ENCODE results near the gene ADAMTS12.

DNA sequence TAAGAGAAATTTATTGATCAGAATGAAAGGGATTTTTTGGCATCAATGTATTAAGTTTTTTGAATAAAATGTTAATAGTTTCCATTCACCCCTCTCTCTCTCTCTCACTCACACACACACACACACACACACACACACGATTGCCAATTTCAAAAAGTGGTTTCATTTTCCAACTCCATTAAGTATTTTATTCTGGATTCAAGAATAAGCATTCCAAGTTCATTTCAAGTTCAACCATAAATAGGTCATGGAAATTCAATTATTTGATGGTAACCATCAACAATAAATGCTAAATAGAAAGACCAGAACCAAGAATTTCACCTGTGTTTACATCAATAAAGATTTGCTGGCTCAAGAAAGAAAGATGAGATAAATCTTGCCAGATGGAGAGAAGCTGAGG, 171.6 kb downstream of the ADAMTS12 start:
- no peak for TF ChIP-seq LARP7 (IDR thresholded peaks at IDR 0.05)
- TF ChIP-seq POLR2AphosphoS5 (IDR thresholded peaks at IDR 0.05; ENCODE audit: low read length), result no peak
- TF ChIP-seq EZH2 (IDR thresholded peaks at IDR 0.05; ENCODE audit: borderline replicate concordance, control insufficient read depth, low read depth, low read length), result no peak
- TF ChIP-seq POLR2A (IDR thresholded peaks at IDR 0.05; ENCODE audit: low read depth, low read length), result no peak
- no peak for TF ChIP-seq RAD21 (IDR thresholded peaks at IDR 0.05; ENCODE audit: insufficient read depth, low read depth, low read length)
- no peak for TF ChIP-seq MEF2A (IDR thresholded peaks at IDR 0.05; ENCODE audit: insufficient read depth, low read depth, low read length)
- no peak for TF ChIP-seq FOXM1 (IDR thresholded peaks at IDR 0.05; ENCODE audit: low read depth, low read length)
- no peak for TF ChIP-seq CEBPB (IDR thresholded peaks at IDR 0.05; ENCODE audit: borderline replicate concordance in 1 of 2, low read depth in 2 of 2, low read length in 2 of 2)
- TF ChIP-seq, protein P1, sequence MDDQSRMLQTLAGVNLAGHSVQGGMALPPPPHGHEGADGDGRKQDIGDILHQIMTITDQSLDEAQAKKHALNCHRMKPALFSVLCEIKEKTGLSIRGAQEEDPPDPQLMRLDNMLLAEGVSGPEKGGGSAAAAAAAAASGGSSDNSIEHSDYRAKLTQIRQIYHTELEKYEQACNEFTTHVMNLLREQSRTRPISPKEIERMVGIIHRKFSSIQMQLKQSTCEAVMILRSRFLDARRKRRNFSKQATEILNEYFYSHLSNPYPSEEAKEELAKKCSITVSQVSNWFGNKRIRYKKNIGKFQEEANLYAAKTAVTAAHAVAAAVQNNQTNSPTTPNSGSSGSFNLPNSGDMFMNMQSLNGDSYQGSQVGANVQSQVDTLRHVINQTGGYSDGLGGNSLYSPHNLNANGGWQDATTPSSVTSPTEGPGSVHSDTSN (IDR thresholded peaks at IDR 0.05; ENCODE audit: insufficient replicate concordance, low read depth, low read length), result no peak
- no peak for TF ChIP-seq TBL1XR1 (IDR thresholded peaks at IDR 0.05; ENCODE audit: low read depth, low read length)
- TF ChIP-seq, protein P2, sequence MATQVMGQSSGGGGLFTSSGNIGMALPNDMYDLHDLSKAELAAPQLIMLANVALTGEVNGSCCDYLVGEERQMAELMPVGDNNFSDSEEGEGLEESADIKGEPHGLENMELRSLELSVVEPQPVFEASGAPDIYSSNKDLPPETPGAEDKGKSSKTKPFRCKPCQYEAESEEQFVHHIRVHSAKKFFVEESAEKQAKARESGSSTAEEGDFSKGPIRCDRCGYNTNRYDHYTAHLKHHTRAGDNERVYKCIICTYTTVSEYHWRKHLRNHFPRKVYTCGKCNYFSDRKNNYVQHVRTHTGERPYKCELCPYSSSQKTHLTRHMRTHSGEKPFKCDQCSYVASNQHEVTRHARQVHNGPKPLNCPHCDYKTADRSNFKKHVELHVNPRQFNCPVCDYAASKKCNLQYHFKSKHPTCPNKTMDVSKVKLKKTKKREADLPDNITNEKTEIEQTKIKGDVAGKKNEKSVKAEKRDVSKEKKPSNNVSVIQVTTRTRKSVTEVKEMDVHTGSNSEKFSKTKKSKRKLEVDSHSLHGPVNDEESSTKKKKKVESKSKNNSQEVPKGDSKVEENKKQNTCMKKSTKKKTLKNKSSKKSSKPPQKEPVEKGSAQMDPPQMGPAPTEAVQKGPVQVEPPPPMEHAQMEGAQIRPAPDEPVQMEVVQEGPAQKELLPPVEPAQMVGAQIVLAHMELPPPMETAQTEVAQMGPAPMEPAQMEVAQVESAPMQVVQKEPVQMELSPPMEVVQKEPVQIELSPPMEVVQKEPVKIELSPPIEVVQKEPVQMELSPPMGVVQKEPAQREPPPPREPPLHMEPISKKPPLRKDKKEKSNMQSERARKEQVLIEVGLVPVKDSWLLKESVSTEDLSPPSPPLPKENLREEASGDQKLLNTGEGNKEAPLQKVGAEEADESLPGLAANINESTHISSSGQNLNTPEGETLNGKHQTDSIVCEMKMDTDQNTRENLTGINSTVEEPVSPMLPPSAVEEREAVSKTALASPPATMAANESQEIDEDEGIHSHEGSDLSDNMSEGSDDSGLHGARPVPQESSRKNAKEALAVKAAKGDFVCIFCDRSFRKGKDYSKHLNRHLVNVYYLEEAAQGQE (IDR thresholded peaks at IDR 0.05; ENCODE audit: low read depth, low read length), result no peak
- TF ChIP-seq ATF7 (IDR thresholded peaks at IDR 0.05; ENCODE audit: low read depth), result no peak
- TF ChIP-seq CTCF (IDR thresholded peaks at IDR 0.05 in 2 of 3, conservative IDR thresholded peaks at IDR 0.05 in 1 of 3; ENCODE audit: control insufficient read depth in 2 of 3, extremely low read depth in 1 of 3, insufficient read depth in 1 of 3, low read depth in 3 of 3, low read length in 3 of 3), result no peak
- TF ChIP-seq SRF (IDR thresholded peaks at IDR 0.05; ENCODE audit: low read depth in 2 of 2, low read length in 2 of 2), result no peak
